HCT116 (cell line): ENCODE data around the gene ZNF580. TPM values are rescaled to one million over a fixed set of nuclear protein-coding genes. Genes with fewer than 3 reads are reported as not detected.

Source experiments
- ATAC-seq: fragments of 200-7000 bp; cut with Tn5 transposase; 2 replicates; pipeline ENCODE4 v1.9.1; 2020; ENCODE audit warnings: mild to moderate bottlenecking, moderate library complexity
- BruUV-seq: library from RNA; stranded (reverse); fragments of 400-500 nt; replicated peaks from 2 replicates; lab custom pipeline; 2021; lab: Mats Ljungman, UMichigan
- CTCF ChIA-PET: fragments of 300-600 bp; sonication (Branson Sonifier 250); formaldehyde crosslinking; loops from one replicate; lab custom pipeline; 2021; ENCODE audit warnings: antibody characterized with exemption; lab: Charles Lee
- POLR2A ChIA-PET: fragments of 300-600, 350-600 bp; sonication (Branson Sonifier 250); formaldehyde crosslinking; loops from one replicate; lab custom pipeline; 2021; ENCODE audit warnings: antibody characterized with exemption; lab: Charles Lee
- RAD21 ChIA-PET, 2 experiments: fragments of 300-600 bp; sonication (Branson Sonifier 250); formaldehyde crosslinking; loops; one replicate each; lab custom pipeline; 2023; ENCODE audit warnings: low total read pairs in 2 of 2; ENCODE audit not compliant: uncharacterized antibody in 2 of 2, unreplicated experiment in 2 of 2, low non-redundant PET in 1 of 2; lab: Charles Lee
- DNase-seq: peaks from one replicate; pipeline ENCODE4 v3.0.0-alpha.2; 2010; ENCODE audit warnings: low read depth, low spot score
- H2AFZ ChIP-seq: fragments of 200-600 bp; shearing (Covaris generic), sonication (generic); 2 replicates; pipeline ENCODE4 v1.6.1; 2017; ENCODE audit warnings: low read depth, mixed run types, mixed read lengths, antibody characterized with exemption, low read length; ENCODE audit not compliant: poor library complexity, severe bottlenecking
- H3K27ac ChIP-seq: 2 replicates; pipeline ENCODE4 v1.5.1; 2012; ENCODE audit warnings: low read depth, low read length
- H3K27me3 ChIP-seq: fragments of 200-600 bp; sonication (generic); 2 replicates; pipeline ENCODE4 v1.6.1; 2016; ENCODE audit warnings: mixed run types, low read length, mixed read lengths; ENCODE audit not compliant: insufficient read depth
- H3K36me3 ChIP-seq, 2 experiments: fragments of 200-500 bp in 1 of 2; fragments of 200-600 bp in 1 of 2; sonication (Bioruptor generic) in 1 of 2; sonication (generic) in 1 of 2; 2 replicates each; pipeline versions ENCODE4 v1.5.1 to v1.6.1; 2014 to 2016; ENCODE audit warnings: low read length in 2 of 2, inconsistent platforms in 1 of 2, mixed read lengths in 1 of 2, mixed run types in 1 of 2; ENCODE audit not compliant: insufficient read depth in 2 of 2, control insufficient read depth in 1 of 2
- H3K4me1 ChIP-seq, 2 experiments: fragments of 200-600 bp in 1 of 2; sonication (generic) in 1 of 2; 2 replicates each; pipeline versions ENCODE4 v1.5.1 to v1.6.1; 2012 to 2017; ENCODE audit warnings: low read length in 2 of 2, inconsistent platforms in 1 of 2, mild to moderate bottlenecking in 1 of 2, mixed read lengths in 1 of 2, mixed run types in 1 of 2, moderate library complexity in 1 of 2; ENCODE audit not compliant: insufficient read depth in 2 of 2, control insufficient read depth in 1 of 2
- H3K4me2 ChIP-seq: fragments of 200-600 bp; sonication (generic); 2 replicates; pipeline ENCODE4 v1.6.1; 2017; ENCODE audit warnings: mixed run types, low read length, mixed read lengths
- H3K4me3 ChIP-seq, 2 experiments: fragments of 200-600 bp in 1 of 2; sonication (generic) in 1 of 2; replicated peaks in 1 of 2; 2 replicates each; pipeline ENCODE4 v1.5.1; 2011 to 2016; ENCODE audit warnings: low read length in 2 of 2, control low read depth in 1 of 2, low read depth in 1 of 2, mild to moderate bottlenecking in 1 of 2, mixed read lengths in 1 of 2, mixed run types in 1 of 2
- H3K79me2 ChIP-seq: fragments of 200-600 bp; sonication (generic); 2 replicates; pipeline ENCODE4 v1.6.1; 2017; ENCODE audit warnings: mild to moderate bottlenecking, mixed run types, low read length, moderate library complexity, mixed read lengths; ENCODE audit not compliant: insufficient read depth
- H3K9ac ChIP-seq: fragments of 200-600 bp; sonication (generic); 2 replicates; pipeline ENCODE4 v1.6.1; 2016; ENCODE audit warnings: low read length, mixed read lengths
- H3K9me2 ChIP-seq: fragments of 200-600 bp; sonication (generic), shearing (Covaris generic); 2 replicates; pipeline ENCODE4 v1.6.1; 2017; ENCODE audit warnings: mixed run types, mild to moderate bottlenecking, moderate library complexity; ENCODE audit not compliant: insufficient read depth
- H3K9me3 ChIP-seq, 2 experiments: fragments of 200-500 bp in 1 of 2; fragments of 200-600 bp in 1 of 2; sonication (Bioruptor generic) in 1 of 2; sonication (generic) in 1 of 2; 2 replicates each; pipeline ENCODE4 v1.6.1; 2014 to 2017; ENCODE audit warnings: low read length in 2 of 2, mixed read lengths in 2 of 2, inconsistent platforms in 1 of 2, low read depth in 1 of 2, mild to moderate bottlenecking in 1 of 2, mixed run types in 1 of 2, moderate library complexity in 1 of 2; ENCODE audit not compliant: control insufficient read depth in 1 of 2, insufficient read depth in 1 of 2
- H4K20me1 ChIP-seq: fragments of 200-600 bp; sonication (generic), shearing (Covaris generic); 2 replicates; pipeline ENCODE4 v1.6.1; 2017; ENCODE audit warnings: mixed run types, mild to moderate bottlenecking, moderate library complexity; ENCODE audit not compliant: insufficient read depth
- ATF3 ChIP-seq: IDR thresholded peaks from 2 replicates; pipeline ENCODE4 v1.6.1; 2012
- ELF1 ChIP-seq: IDR thresholded peaks from 2 replicates; pipeline ENCODE4 v1.6.1; 2012; ENCODE audit warnings: low read depth, borderline replicate concordance
- FOSL1 ChIP-seq: IDR thresholded peaks from 2 replicates; pipeline ENCODE4 v1.6.1; 2012; ENCODE audit warnings: low read depth
- JUND ChIP-seq: IDR thresholded peaks from 2 replicates; pipeline ENCODE4 v1.6.1; 2012
- POLR2A ChIP-seq: IDR thresholded peaks from 2 replicates; pipeline ENCODE4 v1.7.0; 2011; ENCODE audit warnings: borderline replicate concordance; ENCODE audit not compliant: insufficient read depth, insufficient read length; ENCODE audit errors: extremely low read depth
- RAD21 ChIP-seq: IDR thresholded peaks from 2 replicates; pipeline ENCODE4 v1.6.1; 2012; ENCODE audit warnings: low read depth, mild to moderate bottlenecking
- SIN3A ChIP-seq: IDR thresholded peaks from 2 replicates; pipeline ENCODE4 v1.6.1; 2012; ENCODE audit warnings: low read depth
- SRF ChIP-seq: IDR thresholded peaks from 2 replicates; pipeline ENCODE4 v1.6.1; 2012; ENCODE audit warnings: low read depth
- TCF7L2 ChIP-seq: IDR thresholded peaks from 2 replicates; pipeline ENCODE4 v1.7.0; 2011; ENCODE audit warnings: borderline replicate concordance, inconsistent platforms; ENCODE audit not compliant: insufficient read depth, insufficient read length; ENCODE audit errors: extremely low read depth
- ZBTB33 ChIP-seq: IDR thresholded peaks from 2 replicates; pipeline ENCODE4 v1.6.1; 2011; ENCODE audit warnings: mild to moderate bottlenecking, low read length, moderate library complexity; ENCODE audit not compliant: insufficient replicate concordance; ENCODE audit errors: extremely low read depth
- ZFX ChIP-seq: fragments of 450-650 bp; IDR thresholded peaks from 2 replicates; pipeline ENCODE4 v1.6.1; 2017
- ZNF274 ChIP-seq: fragments of 200-500 bp; sonication (Bioruptor generic); IDR thresholded peaks from 2 replicates; pipeline ENCODE4 v1.6.1; 2014; ENCODE audit warnings: mild to moderate bottlenecking, low read depth, low read length, inconsistent platforms
- intact Hi-C: fragments of 100-400 bp; cut with micrococcal nuclease; formaldehyde crosslinking; loops from 2 replicates; pipeline ENCODE4 v1.10.0; 2022
- total RNA-seq: library from RNA; stranded (reverse); gene quantifications from one replicate; pipeline ENCODE4 v1.2.1, GENCODE V29; 2021; ENCODE audit not compliant: unreplicated experiment

ZNF580 gene
- total RNA-seq, 1 experiment from 2014 or later: 36.7 TPM

GRCh38 chr19:55602104-55603001 lies 38.4 kb upstream of the ZNF580 start:
- no peak overlapping the region for H3K4me2 ChIP-seq
- intact Hi-C loops: no loop called here
- no peak overlapping the region for H3K9ac ChIP-seq
- no TSS peak for BruUV-seq
- no peak overlapping the region for H3K4me3 ChIP-seq
- no peak overlapping the region for H2AFZ ChIP-seq
- no peaks in the 10 kb centered on the region for H3K9me2 ChIP-seq
- CTCF ChIA-PET: no interaction called here
- TF ChIP-seq ATF3: no peak
- TF ChIP-seq ZBTB33: no peak
- no peaks in the 10 kb centered on the region for H3K27me3 ChIP-seq
- peaks cover 33 to 55% of the 10 kb centered on the region in 2 experiments for H3K4me1 ChIP-seq
- DNase-seq (no peak), ATAC-seq (no peak)
- H3K9me3 ChIP-seq: no peaks in the 10 kb centered on the region
- peak overlapping the region; percentile 83; the same call in 1 of the 2 replicates for H3K27ac ChIP-seq
- peaks cover 20% of the 10 kb centered on the region for H3K79me2 ChIP-seq
- POLR2A ChIA-PET: no interaction called here
- RAD21 ChIA-PET: no interaction called here
- peaks cover 0 to 3% of the 10 kb centered on the region in 2 experiments; a peak in 2 of 4 replicates for H3K36me3 ChIP-seq
- no peaks in the 10 kb centered on the region for H4K20me1 ChIP-seq

- peak overlapping the region; percentile 15; the same call in 1 of the 2 replicates for H3K27ac ChIP-seq
- POLR2A ChIA-PET: no interaction called here
- no peaks in the 10 kb centered on the region for H3K9me3 ChIP-seq
- DNase-seq (no peak), ATAC-seq (no peak)
- no peaks in the 10 kb centered on the region for H4K20me1 ChIP-seq
- H2AFZ ChIP-seq: no peak overlapping the region
- intact Hi-C loops: no loop called here
- H3K4me1 ChIP-seq: peaks cover 31 to 53% of the 10 kb centered on the region in 2 experiments
- H3K79me2 ChIP-seq: peaks cover 28% of the 10 kb centered on the region
- H3K4me3 ChIP-seq: no peak overlapping the region
- peaks cover 4 to 6% of the 10 kb centered on the region in 2 experiments; a peak in 2 of 4 replicates for H3K36me3 ChIP-seq
- H3K9ac ChIP-seq: no peak overlapping the region
- no peak for TF ChIP-seq POLR2A
- no peak for TF ChIP-seq RAD21
- no peak for TF ChIP-seq SRF
- TF ChIP-seq ELF1: no peak
- no peak for TF ChIP-seq JUND
- no peak for TF ChIP-seq ZBTB33
- TF ChIP-seq ZNF274: no peak
- no peak for TF ChIP-seq FOSL1
- TF ChIP-seq SIN3A: no peak
- TF ChIP-seq TCF7L2: no peak
- TF ChIP-seq ZFX: no peak
- TF ChIP-seq, all 23 proteins: peak for 0
- Histone ChIP-seq H3K27me3 (no peaks in the 10 kb centered on the region), H3K9me2 (no peaks in the 10 kb centered on the region), H3K4me2 (no peak overlapping the region; the same call in 1 of the 2 replicates)
- ChIA-PET CTCF (no interaction called here), RAD21 (no interaction called here)
- no TSS peak for BruUV-seq
Measured at GRCh38 chr19:55603115-55603514, 37.7 kb upstream of the ZNF580 start.
